Fibroblast of gingiva (primary cell): Measurements from ENCODE around the gene CYB561D2.

Experiments
- DNase-seq: peaks from one replicate; pipeline ENCODE4 v3.0.0-alpha.2; 2011; ENCODE audit warnings: low read depth

Gene CYB561D2

GRCh38 chr3:50341996-50342650 is 8.5 kb upstream of the CYB561D2 start:
- DNase-seq = no peak

- DNase-seq = no peak
These were observed 7.6 kb upstream of the CYB561D2 start for GRCh38 chr3:50342813-50343633.

- DNase-seq = no peak
These were observed 5.7 kb upstream of the CYB561D2 start for GRCh38 chr3:50345008-50345407.

- DNase-seq = peak; percentile 29
These were observed 5.0 kb upstream of the CYB561D2 start, which contains the start of gene ZMYND10 for GRCh38 chr3:50345586-50346234. Gene ZMYND10, minus strand, starts transcription at chr3:50345732. Its CDS starts 153 bp downstream, at chr3:50345579.

- DNase-seq = peak; percentile 52
These were observed 3.4 kb upstream of the CYB561D2 start for GRCh38 chr3:50347187-50347813.

- DNase-seq = no peak
These were observed 492 bp upstream of the CYB561D2 start for GRCh38 chr3:50350213-50350526.

- no peak for DNase-seq
These were observed 648 bp downstream of the CYB561D2 start for GRCh38 chr3:50351323-50351697.

GRCh38 chr3:50352781-50353180 is 2.1 kb downstream of the CYB561D2 start:
- no peak for DNase-seq

- no peak for DNase-seq
These were observed 2.8 kb downstream of the CYB561D2 start for GRCh38 chr3:50353245-50354004.

GRCh38 chr3:50354186-50354764 is 3.6 kb downstream of the CYB561D2 start:
- no peak for DNase-seq

- DNase-seq = no peak
These were observed 4.2 kb downstream of the CYB561D2 start for GRCh38 chr3:50354850-50355249.

- no peak for DNase-seq
These were observed 5.3 kb downstream of the CYB561D2 start for GRCh38 chr3:50355829-50356552.

GRCh38 chr3:50356553-50356952 is 5.9 kb downstream of the CYB561D2 start:
- peak; percentile 41 for DNase-seq

- DNase-seq = no peak
These were observed 6.8 kb downstream of the CYB561D2 start for GRCh38 chr3:50357481-50357880.

- DNase-seq = no peak
These were observed 7.8 kb downstream of the CYB561D2 start for GRCh38 chr3:50358355-50358910.

GRCh38 chr3:50358911-50359759 is 8.5 kb downstream of the CYB561D2 start, which contains the start of gene TMEM115:
Gene TMEM115, minus strand, starts transcription at chr3:50359521. Its CDS starts 458 bp downstream, at chr3:50359063.
- peak; percentile 99 for DNase-seq

- no peak for DNase-seq
These were observed 9.1 kb downstream of the CYB561D2 start for GRCh38 chr3:50359760-50360110.

GRCh38 chr3:50364573-50365079 is 14.0 kb downstream of the CYB561D2 start:
- DNase-seq = no peak
